HEK293 (cell line): Measurements from ENCODE around the gene RNF43.

Source experiments
- CTCF ChIP-seq: fragments of 450-650 bp; formaldehyde crosslinking; IDR thresholded peaks from 2 replicates; pipeline ENCODE4 v1.5.1; 2016; ENCODE audit warnings: missing biosample characterization, missing genetic modification characterization
- SP2 ChIP-seq: fragments of 450-650 bp; formaldehyde crosslinking; IDR thresholded peaks from 2 replicates; pipeline ENCODE4 v1.5.1; 2016; ENCODE audit warnings: missing biosample characterization, missing genetic modification characterization
- YY1 ChIP-seq: fragments of 450-650 bp; formaldehyde crosslinking; IDR thresholded peaks from 2 replicates; pipeline ENCODE4 v1.5.1; 2018; ENCODE audit warnings: missing biosample characterization, missing genetic modification characterization
- ZBTB26 ChIP-seq: fragments of 450-650 bp; formaldehyde crosslinking; optimal IDR thresholded peaks from 2 replicates; pipeline ENCODE3; 2016; ENCODE audit warnings: missing biosample characterization, mild to moderate bottlenecking, missing genetic modification characterization
- ZNF112 ChIP-seq: fragments of 450-650 bp; formaldehyde crosslinking; IDR thresholded peaks from 2 replicates; pipeline ENCODE4 v1.5.0; 2017; ENCODE audit warnings: missing biosample characterization, missing genetic modification characterization
- ZNF121 ChIP-seq: fragments of 450-650 bp; formaldehyde crosslinking; IDR thresholded peaks from 2 replicates; pipeline ENCODE4 v1.5.1; 2016; ENCODE audit warnings: missing biosample characterization, missing genetic modification characterization
- ZNF133 ChIP-seq: fragments of 450-650 bp; formaldehyde crosslinking; IDR thresholded peaks from 2 replicates; pipeline ENCODE4 v1.5.1; 2016; ENCODE audit warnings: missing biosample characterization, missing genetic modification characterization
- ZNF449 ChIP-seq: fragments of 450-650 bp; formaldehyde crosslinking; IDR thresholded peaks from 2 replicates; pipeline ENCODE4 v1.5.1; 2017; ENCODE audit warnings: missing biosample characterization, mild to moderate bottlenecking, missing genetic modification characterization, moderate library complexity
- ZNF629 ChIP-seq: fragments of 450-650 bp; formaldehyde crosslinking; IDR thresholded peaks from 2 replicates; pipeline ENCODE4 v1.5.1; 2017; ENCODE audit warnings: missing biosample characterization, missing genetic modification characterization
- ZNF707 ChIP-seq: fragments of 450-650 bp; formaldehyde crosslinking; IDR thresholded peaks from 2 replicates; pipeline ENCODE4 v1.5.1; 2016; ENCODE audit warnings: missing biosample characterization, missing genetic modification characterization
- ZNF785 ChIP-seq: fragments of 450-650 bp; formaldehyde crosslinking; IDR thresholded peaks from 2 replicates; pipeline ENCODE4 v1.5.1; 2016; ENCODE audit warnings: missing biosample characterization, missing genetic modification characterization
- ZSCAN23 ChIP-seq: fragments of 450-650 bp; formaldehyde crosslinking; IDR thresholded peaks from 2 replicates; pipeline ENCODE4 v1.5.1; 2016; ENCODE audit warnings: missing biosample characterization, missing genetic modification characterization

- TF ChIP-seq SP2 (tag by site-specific recombination) (no peak), ZNF449 (tag by site-specific recombination) (no peak), ZNF707 (tag by site-specific recombination) (no peak), CTCF (tag by site-specific recombination) (no peak), ZNF121 (tag by site-specific recombination) (no peak), ZBTB26 (no peak), ZNF133 (tag by site-specific recombination) (no peak), ZNF629 (no peak), ZSCAN23 (tag by site-specific recombination) (no peak), ZNF112 (tag by site-specific recombination) (no peak), ZNF785 (tag by site-specific recombination) (no peak), YY1 (no peak)
Measured at GRCh38 chr17:58390884-58391283, 26.4 kb downstream of the RNF43 start.
